Left lobe of liver (tissue), 2 donors: Measurements from ENCODE around the gene SDHAF1. TPM values are rescaled to one million over a fixed set of nuclear protein-coding genes. Genes with fewer than 3 reads are reported as not detected.

Source experiments
- ATAC-seq: fragments of 200-7000 bp; cut with Tn5 transposase; one replicate; pipeline ENCODE4 v1.9.1; 2020; ENCODE audit warnings: mild to moderate bottlenecking, moderate library complexity
- DNase-seq: peaks from one replicate; pipeline ENCODE4 v3.0.0-alpha.2; 2020; ENCODE audit warnings: low spot score
- total RNA-seq: library from RNA; stranded (reverse); gene quantifications from one replicate; pipeline ENCODE4 v1.2.1, GENCODE V29; 2021
- donor health status: DM: no; HTN: no; CAD: no; lungs with moderate emphysema.
- donor health status: DM: no; HTN: yes; CAD: no.

The SDHAF1 gene
- total RNA-seq, 1 donor from 2014 or later: 13.9 TPM

DNA sequence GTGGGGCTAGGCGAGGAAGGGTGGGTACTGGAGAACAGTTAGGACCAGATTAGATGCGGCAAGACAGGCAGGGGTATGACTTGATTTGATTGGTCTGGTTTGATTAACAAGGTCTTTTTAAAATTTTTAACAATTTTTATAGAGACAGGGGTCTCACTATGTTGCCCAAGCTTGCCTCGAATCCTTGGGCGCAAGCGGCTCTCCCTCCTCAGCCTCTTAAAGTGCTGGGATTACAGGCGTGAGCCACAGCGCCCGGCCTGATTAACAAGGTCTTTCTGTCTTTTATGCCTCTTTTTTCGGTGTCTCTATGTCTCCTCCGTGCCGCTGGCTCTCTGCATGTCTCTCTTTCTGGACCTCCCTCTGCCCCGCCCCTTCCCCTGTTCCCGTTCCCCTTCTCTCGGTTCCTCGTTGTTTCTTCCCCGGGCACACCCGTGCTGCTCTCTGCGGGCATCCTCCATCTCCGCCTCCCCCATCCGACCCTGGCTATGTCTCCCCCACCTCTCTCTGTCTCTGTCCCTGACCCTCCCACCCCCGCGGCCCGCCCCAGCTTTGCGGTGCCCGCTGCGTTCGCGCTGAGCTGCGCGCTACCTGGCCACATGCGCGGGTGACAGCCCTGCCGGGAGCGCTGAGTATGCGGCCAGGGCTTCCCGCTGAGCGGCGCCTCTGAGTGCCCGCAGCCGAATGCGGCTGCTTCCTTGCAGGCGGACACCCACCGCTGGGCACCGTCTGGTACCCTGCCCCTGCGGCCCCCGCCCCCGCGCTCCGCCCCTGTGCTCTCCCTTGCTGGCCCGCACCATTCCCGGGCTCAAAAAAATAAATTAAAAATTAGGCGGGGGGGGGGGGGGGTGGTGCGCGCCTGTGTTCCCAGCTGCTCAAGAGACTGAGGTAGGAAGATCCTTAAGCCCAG lies 8.1 kb upstream of the SDHAF1 start:
- DNase-seq (no peak), ATAC-seq (peak; percentile 48)

DNA sequence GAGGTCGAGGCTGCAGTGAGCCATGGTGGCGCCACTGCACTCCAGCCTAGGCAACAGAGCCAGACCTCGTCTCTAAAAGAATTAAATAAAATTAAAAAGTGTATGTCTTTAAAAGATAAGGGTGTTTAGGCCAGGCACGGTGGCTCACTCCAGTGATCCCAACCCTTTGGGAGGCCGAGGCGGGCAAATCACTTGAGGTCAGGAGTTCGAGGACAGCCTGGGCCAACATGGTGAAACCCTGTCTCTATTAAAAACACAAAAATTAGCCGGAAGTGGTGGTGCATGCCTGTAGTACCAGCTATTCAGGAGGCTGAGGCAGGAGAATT lies 7.5 kb upstream of the SDHAF1 start:
- DNase-seq: no peak
- ATAC-seq: no peak

DNA sequence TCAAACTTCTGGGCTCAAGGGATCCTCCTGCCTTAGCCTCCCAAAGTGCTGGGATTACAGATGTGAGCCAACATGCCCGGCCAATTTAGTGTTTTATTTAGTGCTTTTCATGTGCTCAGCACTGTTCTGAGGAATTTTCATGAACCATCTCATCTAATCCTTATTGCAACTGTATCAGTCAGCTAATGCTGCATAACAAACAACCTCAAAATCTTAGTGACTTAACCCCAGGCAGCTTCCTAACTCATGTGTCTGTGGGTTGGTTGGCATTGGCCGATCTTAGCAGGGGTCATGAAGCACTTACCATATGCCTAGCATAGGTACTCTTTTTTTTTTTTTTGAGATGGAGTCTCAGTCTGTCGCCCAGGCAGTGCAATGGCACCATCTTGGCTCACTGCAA lies 6.2 kb upstream of the SDHAF1 start:
- DNase-seq (no peak), ATAC-seq (no peak)

DNA sequence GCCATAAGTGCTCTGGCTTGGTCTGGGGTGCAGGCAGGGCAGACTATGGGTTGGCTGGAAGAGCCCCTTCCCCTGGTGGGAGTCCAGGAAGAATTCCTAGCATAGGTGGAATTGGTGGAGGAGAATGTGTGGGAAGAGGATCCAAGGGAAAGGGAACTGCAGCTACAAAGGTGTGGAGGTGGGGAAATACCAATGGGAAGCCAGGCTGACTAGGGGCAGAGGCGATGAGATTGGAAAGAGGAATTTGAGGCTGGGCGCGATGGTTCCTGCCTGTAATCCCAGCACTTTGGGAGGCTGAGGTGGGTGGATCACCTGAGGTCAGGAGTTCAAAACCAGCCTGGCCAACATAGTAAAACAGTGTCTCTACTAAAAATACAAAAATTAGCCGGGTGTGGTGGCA lies 4.8 kb upstream of the SDHAF1 start:
- no peak for ATAC-seq

DNA sequence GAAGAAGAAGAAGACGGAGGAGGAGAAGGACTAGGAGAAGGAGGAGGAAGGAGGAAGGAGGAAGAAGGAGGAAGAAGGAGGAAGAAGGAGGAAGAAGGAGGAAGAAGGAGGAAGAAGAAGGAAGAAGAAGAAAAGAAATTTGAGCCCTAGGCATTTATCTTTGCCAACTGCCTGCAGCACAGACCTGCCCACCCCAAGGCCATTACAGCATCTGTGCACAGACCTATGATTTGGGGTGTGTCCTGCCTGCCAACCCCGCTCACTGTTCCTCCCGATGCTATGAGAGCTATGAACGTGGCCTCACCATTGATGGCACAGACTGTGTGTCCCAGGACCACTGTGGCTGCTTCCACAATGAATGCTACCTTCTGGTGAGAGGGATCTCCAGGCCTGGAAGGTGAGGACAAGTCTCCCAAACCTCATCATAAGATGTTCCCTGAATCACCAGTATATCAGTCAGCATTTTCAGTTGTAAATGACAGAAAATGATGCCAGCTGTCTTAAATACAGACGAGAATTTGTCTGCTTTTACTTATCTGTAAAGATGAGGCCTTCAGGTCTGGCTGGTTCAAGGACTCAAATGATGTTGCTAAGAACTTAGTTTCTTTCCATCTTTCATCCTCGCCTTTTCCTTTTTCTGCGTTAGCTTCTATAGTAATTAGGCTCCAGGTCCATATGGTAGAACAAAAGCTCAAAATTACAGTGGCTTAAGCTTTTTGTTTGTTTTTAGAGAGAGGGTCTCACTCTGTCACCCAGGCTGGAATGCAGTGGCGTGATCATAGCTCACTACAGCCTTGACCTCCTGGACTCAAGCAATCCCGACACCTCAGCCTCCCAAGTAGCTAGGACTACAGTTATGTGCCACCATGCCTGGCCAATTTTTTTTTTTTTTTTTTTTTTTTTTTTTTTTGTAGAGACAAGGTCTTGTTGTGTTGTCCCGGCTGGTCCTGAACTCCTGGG lies 3.9 kb upstream of the SDHAF1 start:
- DNase-seq (no peak), ATAC-seq (no peak)

More for the DNA sequence above, 4.8 kb upstream of the SDHAF1 start:
- DNase-seq: no peak

DNA sequence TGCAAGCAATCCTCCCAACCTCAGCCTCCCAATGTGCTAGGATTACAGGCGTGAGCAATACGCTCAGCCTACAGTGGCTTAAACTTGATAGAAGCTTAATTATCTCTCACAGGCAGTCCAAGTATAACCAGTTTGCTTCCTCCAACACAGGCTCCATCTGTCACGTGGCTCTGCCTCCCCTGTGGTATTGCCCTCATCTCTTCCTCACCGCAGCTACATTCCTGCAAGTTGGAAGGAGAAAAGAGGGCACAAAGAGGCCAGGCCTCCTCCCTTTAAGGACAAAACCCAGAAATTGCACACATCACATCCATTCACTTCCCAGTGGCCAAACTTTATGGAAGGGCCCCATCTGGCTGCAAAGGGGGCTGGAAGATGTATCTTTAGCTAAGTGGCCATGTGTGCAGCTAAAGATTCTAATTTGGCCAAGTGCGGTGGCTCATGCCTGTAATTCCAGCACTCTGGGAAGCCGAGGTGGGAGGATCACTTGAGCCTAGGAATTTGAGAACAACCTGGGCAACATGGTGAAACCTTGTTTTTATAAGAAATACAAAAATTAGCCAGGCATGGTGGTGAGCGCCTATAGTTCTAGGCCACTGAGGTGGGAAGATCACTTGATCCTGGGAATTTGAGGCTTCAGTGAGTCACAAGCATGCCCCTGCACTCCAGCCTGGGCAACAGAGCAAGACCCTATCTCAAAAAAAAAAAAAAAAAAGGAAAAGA lies 3.1 kb upstream of the SDHAF1 start:
- DNase-seq: no peak
- no peak for ATAC-seq

DNA sequence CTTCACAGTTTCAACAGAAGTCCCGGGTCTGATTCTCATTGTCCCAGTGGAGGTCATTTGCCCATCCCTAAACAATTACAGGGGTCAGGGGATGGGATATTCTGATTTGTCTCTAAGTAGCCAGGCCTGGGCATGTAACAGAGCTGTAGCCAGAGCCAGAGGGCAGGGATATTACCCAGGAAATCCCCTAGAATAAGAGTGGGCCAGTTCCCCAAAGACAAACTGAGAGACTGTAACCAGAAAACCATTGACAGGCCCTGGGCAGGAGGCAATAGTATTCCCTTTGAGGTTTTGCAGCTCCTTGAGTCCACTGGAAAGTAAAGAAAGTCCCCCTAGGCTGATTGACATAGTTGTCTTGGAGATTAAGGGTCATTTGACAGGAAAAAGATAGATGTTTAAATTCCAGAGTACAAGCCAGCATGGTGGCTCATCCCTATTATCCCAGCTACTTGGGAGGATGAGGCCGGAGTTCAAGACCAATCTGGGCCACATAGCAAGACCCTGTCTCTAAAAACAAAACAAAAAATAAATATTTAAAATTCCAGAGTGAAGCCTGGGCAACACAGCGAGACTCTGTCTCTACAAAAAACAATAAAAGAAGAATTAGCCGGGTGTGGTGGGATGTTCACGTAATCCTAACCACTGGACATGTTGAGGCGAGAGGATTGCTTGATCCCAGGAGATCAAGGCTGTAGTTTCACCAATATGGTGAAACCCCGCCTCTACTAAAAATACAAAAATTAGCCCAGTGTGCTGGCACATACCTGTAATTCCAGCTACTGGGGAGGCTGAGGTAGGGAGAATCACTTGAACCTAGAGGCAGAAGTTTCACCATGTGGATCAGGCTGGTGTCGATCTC lies 1.9 kb upstream of the SDHAF1 start:
- no peak for ATAC-seq
- DNase-seq: no peak

DNA sequence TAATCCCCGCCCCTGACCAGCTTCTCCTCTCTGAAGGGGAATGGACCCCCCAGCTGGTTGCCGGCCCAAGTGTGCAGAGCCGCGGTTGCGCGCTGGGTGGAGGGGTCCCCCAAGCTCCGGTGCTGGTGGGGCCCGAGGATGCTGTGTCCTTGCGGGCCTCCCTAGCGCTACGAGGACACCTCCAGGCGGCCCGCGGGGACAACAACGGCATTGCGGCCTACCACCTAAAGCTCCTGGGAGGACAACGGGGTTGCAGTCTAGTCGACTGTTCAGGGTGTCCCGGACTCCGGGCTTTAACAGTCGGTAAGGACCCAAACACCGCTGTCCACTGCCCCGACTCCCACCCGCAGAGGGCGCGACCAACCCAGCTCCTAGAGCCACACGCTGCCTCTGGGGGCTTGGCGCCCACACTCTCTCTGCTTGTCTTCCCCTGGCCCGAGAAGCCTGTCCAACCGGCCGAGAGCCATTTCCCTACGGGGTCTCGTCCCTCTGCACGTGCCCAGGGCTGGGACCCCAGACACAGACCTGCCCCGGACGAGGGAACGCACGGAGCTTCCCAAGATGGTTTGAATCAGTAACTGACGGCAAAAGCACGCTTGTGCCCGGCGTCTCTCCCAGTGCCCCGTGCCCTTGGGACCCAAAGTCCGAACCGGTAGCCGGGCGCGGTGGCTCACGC lies 927 bp upstream of the SDHAF1 start:
- DNase-seq (no peak), ATAC-seq (no peak)

DNA sequence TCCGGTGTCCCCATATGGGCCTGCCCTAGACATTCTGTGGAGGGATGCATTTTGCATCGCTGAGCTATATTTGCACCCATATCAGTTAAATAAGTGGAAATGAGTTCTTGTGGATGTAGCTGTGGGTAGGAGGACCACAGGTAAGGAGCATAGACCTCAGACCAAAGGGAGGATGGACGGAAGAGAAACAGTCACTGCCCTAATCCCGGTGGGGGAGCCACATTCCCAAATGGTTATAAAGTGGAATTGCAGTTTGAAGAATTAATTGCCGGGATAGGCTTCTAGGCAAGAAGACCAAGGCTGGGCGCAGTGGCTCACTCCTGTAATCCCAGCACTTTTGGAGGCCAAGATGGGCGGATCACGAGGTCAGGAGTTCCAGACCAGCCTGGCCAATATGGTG lies 1.8 kb downstream of the SDHAF1 start:
- ATAC-seq (no peak), DNase-seq (no peak)

DNA sequence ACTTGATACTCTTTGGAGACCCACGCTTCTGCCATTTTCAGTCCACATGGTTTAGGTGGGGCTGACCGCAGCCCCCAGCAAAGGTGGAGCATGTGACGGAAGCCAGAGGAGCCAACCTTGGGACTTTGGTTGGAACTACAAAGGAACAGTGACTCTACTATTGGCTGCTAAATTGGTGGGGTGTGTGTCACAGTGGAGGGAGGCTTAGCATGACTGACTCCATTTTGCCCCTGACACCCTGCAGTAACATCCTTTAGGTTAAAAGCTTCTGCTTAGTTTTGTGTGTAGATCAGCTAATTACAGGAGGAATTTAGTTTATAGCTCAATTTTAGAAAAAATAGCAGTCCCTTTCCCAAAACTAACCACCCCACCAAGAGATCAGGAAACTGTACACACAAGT lies 6.6 kb downstream of the SDHAF1 start:
- ATAC-seq (no peak), DNase-seq (no peak)

DNA sequence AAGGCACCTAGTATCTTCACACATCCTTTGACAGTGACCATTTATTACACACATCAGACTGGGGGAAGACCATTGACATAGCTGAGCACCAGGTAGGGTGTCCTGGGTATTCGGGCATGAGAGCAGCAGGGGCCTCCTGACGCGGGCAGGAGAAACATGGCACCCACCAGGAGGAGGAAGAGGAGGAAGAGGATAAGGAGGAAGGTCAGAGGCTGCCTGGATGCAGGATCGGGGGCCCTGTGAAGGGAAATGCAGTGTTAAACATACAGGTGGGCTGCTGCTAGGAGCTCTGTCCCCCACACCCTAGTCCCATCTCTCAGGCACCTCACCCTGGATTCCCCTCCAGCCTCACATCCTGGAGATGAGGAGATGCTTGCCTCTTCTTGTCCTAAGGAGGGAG lies 8.3 kb downstream of the SDHAF1 start:
- ATAC-seq: no peak
- no peak for DNase-seq

DNA sequence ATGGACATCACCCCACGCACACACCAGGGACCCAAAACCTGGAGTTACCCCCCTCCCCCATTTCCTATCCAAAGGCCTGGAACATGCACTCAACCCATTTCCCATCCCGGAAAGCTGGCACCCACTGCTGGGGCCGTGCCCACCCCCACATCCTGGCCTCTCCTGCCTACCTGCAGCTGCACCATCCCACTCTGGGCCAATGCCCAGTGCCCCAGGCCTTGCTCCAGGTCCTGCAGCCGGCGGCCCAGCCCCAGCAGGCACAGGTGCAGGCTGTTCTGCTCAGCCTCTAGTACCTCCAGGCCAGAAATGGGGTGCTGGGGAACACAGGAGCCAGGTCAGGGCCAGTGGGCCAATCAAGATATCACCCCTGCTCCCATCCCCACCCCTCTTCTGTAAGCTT lies 12.0 kb downstream of the SDHAF1 start:
- ATAC-seq: peak; percentile 20
- DNase-seq: peak; percentile 61

DNA sequence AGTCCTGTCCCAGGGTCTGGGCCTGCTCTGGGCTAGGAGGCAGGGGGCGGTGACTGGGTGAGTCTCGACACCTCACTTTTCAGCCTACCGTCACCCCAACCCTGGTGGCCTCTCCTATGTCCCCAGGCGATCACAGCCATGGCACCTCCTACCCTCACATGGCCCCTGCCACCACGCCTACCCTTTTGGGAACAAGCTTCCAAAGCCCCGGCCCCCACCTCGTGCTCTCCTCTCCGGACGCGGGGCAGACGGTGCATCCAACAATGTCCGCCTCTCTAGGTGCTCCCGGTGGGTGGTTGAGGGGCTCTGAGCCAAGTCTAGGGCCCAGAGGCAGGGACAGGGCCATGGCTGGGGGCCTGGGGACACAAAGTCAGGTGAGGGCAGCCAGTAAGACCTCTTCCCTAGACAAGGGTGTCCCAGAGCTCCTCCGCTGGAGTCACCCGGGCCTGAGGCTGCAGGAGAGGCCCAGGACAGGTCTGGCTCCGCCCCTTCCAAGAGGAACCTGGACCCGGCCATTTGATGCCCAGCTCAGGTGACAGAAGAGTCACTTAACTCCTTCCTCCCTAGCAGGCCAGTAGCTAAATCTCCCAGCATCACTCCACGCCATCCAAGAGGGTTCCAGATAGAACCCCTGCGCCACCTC lies 13.5 kb downstream of the SDHAF1 start, which contains the start of gene SYNE4:
Gene SYNE4, minus strand, starts transcription at position 478 of the 643 bp plus-strand sequence. Its CDS starts 132 bp downstream, at position 346.
- peak; percentile 88 for ATAC-seq
- DNase-seq: peak; percentile 88

DNA sequence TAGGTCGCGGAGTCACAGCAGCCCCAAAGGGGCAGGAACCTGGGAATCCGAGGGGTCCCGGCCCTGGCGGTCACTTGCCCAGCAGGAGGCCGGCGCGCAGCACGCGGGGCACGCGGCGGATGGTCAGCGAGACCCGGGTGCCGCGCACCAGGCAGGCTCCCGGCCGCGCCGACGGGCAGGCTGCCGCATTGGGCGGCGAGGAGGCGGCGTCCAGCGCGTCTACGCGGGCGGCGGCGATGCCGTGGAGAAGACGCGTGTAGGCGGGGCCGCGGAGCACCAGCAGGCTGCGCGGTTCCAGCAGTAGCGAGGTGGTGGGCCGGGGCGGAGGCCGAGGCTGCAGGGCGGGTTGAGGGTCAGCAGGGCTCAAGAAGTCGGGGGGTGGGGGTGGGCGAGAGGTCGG lies 14.2 kb downstream of the SDHAF1 start:
- peak; percentile 76 for DNase-seq
- ATAC-seq: peak; percentile 67

DNA sequence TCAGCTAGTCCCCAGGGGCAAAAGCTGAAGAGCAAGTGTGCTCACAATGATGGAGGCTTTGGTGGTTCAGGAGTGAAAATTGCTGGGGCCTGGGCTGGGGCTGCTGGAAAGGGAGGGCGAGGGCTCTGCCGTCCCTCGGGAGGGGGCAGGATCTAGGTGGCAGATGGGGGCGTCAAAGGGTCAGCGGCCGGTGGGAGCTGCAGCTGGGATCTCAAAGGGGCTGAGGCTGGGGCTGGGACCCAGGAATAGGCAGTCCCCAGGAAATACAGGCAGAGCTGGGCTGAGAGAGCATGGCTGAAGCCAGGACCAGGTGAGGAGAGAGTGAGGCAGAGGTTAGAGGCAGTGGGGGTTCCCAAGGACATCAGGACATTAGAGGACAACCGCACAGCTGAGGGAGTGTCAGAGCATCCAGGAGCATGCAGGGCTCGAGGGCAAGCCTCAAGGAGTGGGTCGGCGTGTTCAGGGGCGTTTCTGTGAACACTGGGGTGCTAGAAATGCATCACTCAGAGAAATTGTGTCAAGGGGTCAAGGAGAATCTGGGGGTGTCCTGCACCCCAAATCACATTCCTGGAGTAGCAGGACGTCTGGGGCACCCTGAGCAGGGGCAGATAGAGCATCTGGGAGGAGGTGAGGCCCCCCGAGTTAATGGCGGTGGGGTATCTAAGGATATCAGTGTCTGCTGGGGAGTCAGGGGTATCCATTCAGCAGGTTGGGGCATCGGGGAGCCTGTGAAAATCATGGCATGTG lies 14.8 kb downstream of the SDHAF1 start:
- ATAC-seq: no peak
- no peak for DNase-seq

DNA sequence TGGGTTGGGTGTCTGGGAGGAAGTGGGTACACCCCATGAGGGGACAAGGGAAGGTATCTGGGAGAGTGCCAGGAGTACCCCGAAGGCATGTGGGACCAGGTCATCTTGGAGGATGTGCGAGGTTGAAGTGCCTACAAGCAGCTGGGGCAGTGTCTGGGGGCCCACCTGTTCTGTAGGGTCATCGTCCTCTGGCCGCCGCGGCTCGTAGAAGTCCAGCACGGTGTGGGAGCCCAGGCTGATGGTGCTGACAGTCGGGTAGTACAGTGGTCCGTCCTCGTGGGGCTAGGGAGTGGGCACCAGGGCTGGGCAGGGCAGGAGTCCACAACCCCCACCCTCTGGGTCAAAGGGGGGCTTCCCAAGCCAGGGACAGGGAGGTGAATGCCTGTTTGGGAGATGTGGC lies 15.4 kb downstream of the SDHAF1 start:
- DNase-seq (no peak), ATAC-seq (no peak)

DNA sequence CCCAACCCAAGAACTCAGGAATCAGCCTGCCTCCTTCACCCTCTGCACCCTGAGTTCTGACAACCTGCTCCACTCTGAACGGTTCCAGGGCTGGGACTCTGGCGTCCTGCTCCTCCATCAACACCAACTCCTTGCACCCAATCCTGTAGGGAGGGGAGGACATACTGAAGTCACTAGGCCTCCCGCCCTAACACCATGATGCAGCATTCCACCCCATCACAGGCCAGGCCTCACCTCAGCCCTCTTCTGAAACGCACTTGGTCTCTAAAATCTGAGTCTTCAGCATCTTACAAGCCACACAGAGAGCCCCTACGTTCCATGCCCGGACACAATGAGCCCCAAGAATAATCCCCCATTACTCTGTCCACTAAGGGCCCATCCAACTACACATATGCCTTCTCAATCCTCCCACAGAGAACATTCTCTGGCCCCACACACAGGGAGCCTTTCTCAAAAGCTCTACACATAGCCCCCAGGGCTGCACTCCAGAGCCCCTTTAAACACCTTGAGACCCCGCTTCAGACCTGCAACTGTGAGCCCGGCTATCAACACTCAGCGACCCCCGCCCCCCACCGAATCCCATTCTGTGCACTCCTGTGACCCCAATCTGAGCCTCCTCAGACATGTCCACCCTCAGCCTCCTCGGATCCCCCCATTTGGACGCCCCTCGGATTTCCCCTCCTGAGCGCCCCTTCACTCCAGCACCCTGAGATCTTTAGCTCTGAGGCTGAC lies 18.5 kb downstream of the SDHAF1 start:
- no peak for DNase-seq

More for the DNA sequence above, 18.5 kb downstream of the SDHAF1 start:
- no peak for ATAC-seq
